Stimulated activated CD8-positive, alpha-beta memory T cell treated with anti-CD3 and anti-CD28 coated beads, Interleukin-15, amount 100 ng/mL, for 1 hour (primary cell): ENCODE data around the gene NRXN3.
"Not testable (repeated sequence)": the region's sequence is repeated elsewhere in the genome, so short reads cannot be mapped to it uniquely, and the experiment has no call there.

Experiments
- DNase-seq: peaks from one replicate; pipeline ENCODE4 v3.0.0-alpha.2; 2020; ENCODE audit warnings: low read depth

Gene NRXN3

GRCh38 chr14:79735121-79735520 is 1564.9 kb downstream of the NRXN3 start:
- no peak for DNase-seq

DNA sequence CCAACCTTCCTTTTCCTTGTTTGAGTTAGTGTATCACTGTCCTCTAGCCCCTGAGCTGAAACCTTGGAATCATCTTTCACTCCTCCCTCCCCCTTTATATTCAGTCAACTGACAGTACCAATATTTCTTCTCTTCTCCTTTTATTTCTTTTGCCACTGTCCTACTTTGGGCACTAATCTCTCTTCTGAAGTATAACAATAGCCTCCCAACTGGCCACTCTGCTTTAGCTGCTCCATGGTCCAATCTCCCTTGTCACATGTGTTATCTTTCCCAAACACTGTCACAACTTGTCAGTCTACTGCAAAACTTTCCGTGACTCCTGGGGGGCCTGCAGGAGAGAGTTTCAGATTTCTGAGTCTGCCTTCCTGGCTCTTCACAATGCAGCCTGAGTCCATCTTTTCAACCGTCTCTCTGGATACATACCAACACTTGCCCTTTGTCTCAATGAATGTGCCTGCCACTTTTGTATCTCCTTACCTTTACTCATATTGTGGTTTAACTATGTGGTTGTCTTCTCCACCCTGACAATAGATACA is 1570.0 kb downstream of the NRXN3 start:
- DNase-seq = no peak

GRCh38 chr14:79742142-79742541 is 1572.0 kb downstream of the NRXN3 start:
- no peak for DNase-seq

GRCh38 chr14:79745046-79745445 is 1574.9 kb downstream of the NRXN3 start:
- no peak for DNase-seq

GRCh38 chr14:79749065-79749464 is 1578.9 kb downstream of the NRXN3 start:
- DNase-seq = no peak

DNA sequence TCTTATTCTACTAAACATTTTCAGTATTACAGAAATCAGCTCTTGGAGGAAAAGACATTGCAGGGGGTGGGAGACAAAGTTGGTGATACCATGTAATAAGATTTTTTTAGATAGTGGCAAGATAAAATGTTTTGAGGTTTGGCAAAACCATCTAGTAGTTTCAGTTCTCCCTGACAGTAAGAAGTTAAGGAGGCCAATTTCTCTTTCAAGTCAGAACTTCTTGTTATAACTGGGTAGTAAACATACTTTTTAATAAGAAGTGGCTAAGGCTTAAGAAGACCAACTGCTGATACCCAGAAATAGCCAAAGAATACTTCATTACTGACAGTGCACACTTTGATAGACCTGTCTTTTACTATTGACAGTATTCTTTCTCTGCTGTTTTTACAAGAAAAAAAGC is 1588.8 kb downstream of the NRXN3 start:
- no peak for DNase-seq

DNA sequence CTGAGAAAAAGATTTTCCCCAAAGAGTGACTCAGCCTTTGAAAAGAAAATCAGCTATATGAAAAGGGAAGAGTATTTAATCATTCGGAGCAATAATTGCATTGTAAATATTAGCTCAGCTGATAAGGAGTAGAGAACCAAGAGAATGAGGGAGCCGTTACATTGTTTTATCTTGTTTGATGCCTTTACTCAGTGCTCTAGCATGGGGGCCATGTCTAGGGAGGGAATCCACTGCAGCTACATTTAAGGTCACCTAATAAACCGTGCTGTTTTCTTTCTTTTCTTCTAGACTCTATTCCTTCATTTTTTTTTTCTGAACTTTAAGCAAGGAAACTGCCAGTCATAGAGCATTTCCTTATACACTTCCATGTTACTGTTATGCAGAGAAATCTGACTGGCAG is 1594.2 kb downstream of the NRXN3 start:
- DNase-seq = no peak

DNA sequence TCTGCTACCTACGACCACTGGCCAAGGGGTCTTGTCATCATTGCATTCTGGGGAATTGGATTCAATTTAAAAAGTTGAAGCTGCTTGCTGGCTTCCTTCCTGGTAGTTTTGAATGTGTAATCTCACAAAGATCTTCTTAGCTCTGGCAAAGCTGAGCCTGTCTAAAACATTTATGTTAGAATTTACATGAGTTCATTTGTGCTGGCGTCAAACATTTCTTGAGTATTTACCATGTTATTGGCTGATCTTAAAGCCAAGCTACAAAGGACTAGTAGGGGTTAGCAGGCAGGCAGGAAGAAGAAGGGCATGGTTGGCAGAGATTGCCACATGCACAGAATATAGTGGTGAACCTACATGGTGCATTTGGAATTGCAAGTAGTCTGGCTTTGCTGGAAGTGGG is 1596.3 kb downstream of the NRXN3 start:
- no peak for DNase-seq

GRCh38 chr14:79767251-79767650 is 1597.1 kb downstream of the NRXN3 start:
- no peak for DNase-seq

DNA sequence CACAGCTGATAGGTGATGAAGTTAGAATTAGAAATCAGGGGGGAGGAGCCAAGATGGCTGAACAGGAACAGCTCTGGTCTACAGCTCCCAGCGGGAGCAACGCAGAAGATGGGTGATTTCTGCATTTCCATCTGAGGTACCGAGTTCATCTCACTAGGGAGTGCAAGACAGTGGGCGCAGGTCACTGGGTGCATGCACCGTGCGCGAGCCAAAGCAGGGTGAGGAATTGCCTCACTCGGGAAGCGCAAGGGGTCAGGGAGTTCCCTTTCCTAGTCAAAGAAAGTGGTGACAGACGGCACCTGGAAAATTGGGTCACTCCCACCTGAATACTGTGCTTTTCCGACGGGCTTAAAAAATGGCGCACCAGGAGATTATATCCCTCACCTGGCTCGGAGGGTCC is 1597.5 kb downstream of the NRXN3 start:
- DNase-seq = not testable (repeated sequence)

DNA sequence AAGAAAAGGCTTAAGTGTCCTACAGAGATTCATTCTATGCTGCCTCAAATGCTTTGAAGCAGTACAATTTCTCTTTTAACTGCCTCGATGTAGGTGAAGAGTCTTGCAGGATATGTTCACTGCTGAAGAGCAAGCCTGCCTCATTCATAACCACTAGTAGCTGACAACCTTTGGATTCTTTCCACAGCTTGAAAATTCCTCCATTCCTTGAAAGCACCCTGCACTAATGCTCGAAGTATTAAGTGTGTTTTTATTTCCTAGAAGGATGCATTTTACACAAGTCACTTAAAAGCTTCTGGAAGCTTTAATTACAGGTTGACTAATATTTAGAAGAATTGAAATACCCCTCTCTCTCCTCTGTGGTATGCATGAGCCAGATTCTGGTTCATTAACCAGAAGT is 1611.7 kb downstream of the NRXN3 start:
- no peak for DNase-seq

GRCh38 chr14:79783041-79783440 is 1612.9 kb downstream of the NRXN3 start:
- DNase-seq = no peak

- DNase-seq = no peak
Observed at GRCh38 chr14:79786522-79786921, 1616.3 kb downstream of the NRXN3 start.

GRCh38 chr14:79788346-79788745 is 1618.2 kb downstream of the NRXN3 start:
- DNase-seq = no peak

DNA sequence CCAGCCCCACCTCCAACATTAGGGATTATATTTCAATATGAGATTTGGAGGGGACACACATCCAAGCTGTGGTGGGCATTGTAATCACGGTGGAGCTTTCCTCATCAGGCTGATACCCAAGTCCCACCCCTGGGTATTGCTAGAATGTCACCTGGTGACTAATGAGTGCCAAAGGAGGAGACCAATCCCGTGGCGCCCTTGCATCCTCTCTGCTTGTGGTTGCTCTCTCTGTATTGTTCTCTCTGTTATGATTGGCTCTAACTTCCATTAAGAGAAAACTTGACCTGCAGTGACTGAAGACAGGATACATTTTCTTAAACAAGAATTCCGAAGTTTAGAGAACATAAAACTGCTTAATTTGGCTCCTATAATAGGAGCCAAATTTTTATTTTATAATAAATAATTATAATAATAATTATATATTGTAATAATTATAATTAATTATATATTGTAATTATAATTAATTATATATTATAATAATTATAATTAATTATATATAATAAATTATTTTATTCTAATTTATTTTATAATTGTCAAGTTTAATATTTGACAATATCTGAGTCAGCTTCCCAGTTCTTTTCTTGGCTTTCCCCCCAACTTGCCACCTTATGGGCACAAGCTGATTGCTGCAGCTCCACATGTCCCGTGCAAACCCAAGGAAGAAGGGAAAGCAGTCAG is 1621.0 kb downstream of the NRXN3 start:
- no peak for DNase-seq

- no peak for DNase-seq
Observed at GRCh38 chr14:79802093-79802492, 1631.9 kb downstream of the NRXN3 start.

GRCh38 chr14:79805636-79806035 is 1635.5 kb downstream of the NRXN3 start:
- DNase-seq = no peak

- DNase-seq = no peak
Observed at GRCh38 chr14:79809849-79810612, 1639.9 kb downstream of the NRXN3 start.

- DNase-seq = no peak
Observed at GRCh38 chr14:79820866-79821535, 1650.8 kb downstream of the NRXN3 start.

GRCh38 chr14:79822034-79822433 is 1651.9 kb downstream of the NRXN3 start:
- no peak for DNase-seq

DNA sequence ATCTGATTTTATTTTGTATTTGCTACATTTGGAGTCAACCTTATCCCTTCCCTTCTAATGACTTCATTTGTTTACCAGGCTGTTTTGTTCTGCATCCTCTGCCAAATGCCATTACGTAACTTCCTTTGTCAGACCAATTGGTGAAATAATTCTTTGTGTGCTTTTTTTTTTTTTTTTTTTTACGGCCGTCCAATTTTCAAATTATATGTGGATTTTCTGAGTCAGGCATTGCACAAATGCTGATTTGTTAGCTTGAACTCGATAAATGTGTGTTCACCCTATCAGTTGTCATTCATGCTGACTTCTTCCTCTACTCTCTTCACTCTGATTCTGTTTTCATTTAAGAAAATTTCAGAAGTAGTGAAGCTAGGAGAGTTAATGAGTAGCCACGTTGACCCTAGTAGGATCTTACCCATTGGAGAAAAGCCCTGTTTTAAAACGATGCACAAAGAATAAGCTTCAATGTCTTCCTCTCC is 1654.9 kb downstream of the NRXN3 start:
- DNase-seq = no peak

DNA sequence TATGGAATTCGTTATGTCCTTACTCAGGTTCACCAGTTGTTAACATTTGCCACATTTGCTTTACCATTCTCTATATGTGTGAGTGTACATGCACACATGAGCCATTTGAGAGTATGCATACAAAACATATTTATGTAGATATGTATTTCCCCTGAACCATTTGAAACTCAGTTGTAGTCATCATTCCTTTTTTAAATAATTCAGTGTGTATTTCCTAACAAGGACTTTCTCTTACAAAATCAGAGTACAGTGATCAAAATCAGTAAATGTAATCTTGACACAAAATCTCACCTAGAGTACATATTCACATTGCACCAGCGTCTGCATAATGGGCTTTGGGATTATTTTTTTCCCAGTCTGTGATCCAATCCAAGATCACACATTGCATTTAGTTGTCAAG is 1656.2 kb downstream of the NRXN3 start:
- no peak for DNase-seq
